Measurements from ENCODE around the gene TCTN2. TPM values are rescaled to one million over a fixed set of nuclear protein-coding genes. Genes with fewer than 3 reads are reported as not detected.
A peak's percentile ranks its signal among the peaks of the same experiment; 100 is the strongest.

Gene TCTN2
- total RNA-seq, 3 donors from 2014 or later (not counting 1 experiment from before 2014, with no cell fraction given), result 3.2 to 7.3 (median 4.6) TPM

- WGBS (ENCODE audit: insufficient coverage), result 0% methylated on average over 52 of the region's 52 CpGs
- Mint-ChIP-seq H3K4me1 (peaks cover 26 to 28% of the 10 kb centered on the region in 2 donors), H3K4me3 (peak within 1 kb of the TSS; percentile 97)
These were observed 37.4 kb upstream of the TCTN2 start, which contains the start of the genes EIF2B1 and GTF2H3 for GRCh38 chr12:123633379-123634141. EIF2B1 (minus strand) TSS chr12:123633686; CDS start chr12:123633557, 129 bp downstream. GTF2H3 (plus strand) TSS chr12:123633829; CDS start chr12:123633860, 31 bp downstream.

GRCh38 chr12:123634142-123634561 is 36.8 kb upstream of the TCTN2 start:
- Mint-ChIP-seq H3K4me1 (peaks cover 26 to 28% of the 10 kb centered on the region in 2 donors), H3K9me3 (no peaks in the 10 kb centered on the region), H3K36me3 (peaks cover 8% of the 10 kb centered on the region), H3K4me3 (peak overlapping the region; percentile 97), H3K27me3 (ENCODE audit: low read depth in 2 of 2) (no peaks in the 10 kb centered on the region), H3K27ac (peak overlapping the region; percentile 98)
- intact Hi-C loops (cut with micrococcal nuclease), result no loop called here
- 23% methylated on average over 19 of the region's 19 CpGs for WGBS (ENCODE audit: insufficient coverage)
- peak overlapping the region; percentile 88 for H3K27ac ChIP-seq (ENCODE audit: low read length)
- no peaks in the 10 kb centered on the region for H3K27me3 ChIP-seq (ENCODE audit: control insufficient read depth, insufficient read depth, low read length)
- no peaks in the 10 kb centered on the region for H3K9me3 ChIP-seq (ENCODE audit: control insufficient read depth, insufficient read depth, low read length)
- TF ChIP-seq CTCF (IDR thresholded peaks at IDR 0.05), result no peak
- peak overlapping the region; percentile 97 for H3K4me3 ChIP-seq (ENCODE audit: low read length)
- H3K4me1 ChIP-seq (ENCODE audit: control insufficient read depth, insufficient read depth, low read length), result peaks cover 20% of the 10 kb centered on the region
- peaks cover 18% of the 10 kb centered on the region for H3K36me3 ChIP-seq (ENCODE audit: control insufficient read depth, insufficient read depth, low read length)
- peak in 1 of 2 donors; percentile 9 for DNase-seq
- no peak for ATAC-seq

More at GRCh38 chr12:123633379-123634141, 37.4 kb upstream of the TCTN2 start, which contains the start of the genes EIF2B1 and GTF2H3:
- Histone ChIP-seq H3K9me3 (ENCODE audit: control insufficient read depth, insufficient read depth, low read length) (no peaks in the 10 kb centered on the region), H3K36me3 (ENCODE audit: control insufficient read depth, insufficient read depth, low read length) (peaks cover 22% of the 10 kb centered on the region), H3K4me3 (ENCODE audit: low read length) (peak within 1 kb of the TSS; percentile 97), H3K4me1 (ENCODE audit: control insufficient read depth, insufficient read depth, low read length) (peaks cover 20% of the 10 kb centered on the region), H3K27me3 (ENCODE audit: control insufficient read depth, insufficient read depth, low read length) (no peaks in the 10 kb centered on the region), H3K27ac (ENCODE audit: low read length) (peak within 1 kb of the TSS; percentile 88)
- DNase-seq (peak; percentile 96 to 98), ATAC-seq (peak; percentile 93 to 98 (median 98))
- intact Hi-C loops (cut with micrococcal nuclease), result loop anchor here (1.0 kb wide), 2 partner anchors 49 to 175 kb away; partner anchors contain the start of genes SNRNP35 and TMED2
- no peak for TF ChIP-seq CTCF (IDR thresholded peaks at IDR 0.05)
- Mint-ChIP-seq H3K27ac (peak within 1 kb of the TSS; percentile 98), H3K36me3 (peaks cover 8% of the 10 kb centered on the region), H3K27me3 (ENCODE audit: low read depth in 2 of 2) (no peaks in the 10 kb centered on the region), H3K9me3 (no peaks in the 10 kb centered on the region)

GRCh38 chr12:123643911-123644310 is 27.0 kb upstream of the TCTN2 start:
- Mint-ChIP-seq H3K36me3 (no peaks in the 10 kb centered on the region), H3K4me3 (no peak overlapping the region), H3K27me3 (ENCODE audit: low read depth in 2 of 2) (no peaks in the 10 kb centered on the region), H3K4me1 (no peaks in the 10 kb centered on the region), H3K9me3 (no peaks in the 10 kb centered on the region), H3K27ac (no peak overlapping the region)
- intact Hi-C loops (cut with micrococcal nuclease), result no loop called here
- no peak for ATAC-seq
- DNase-seq, result no peak
- WGBS (ENCODE audit: insufficient coverage), result 99% methylated on average over 7 of the region's 7 CpGs
- Histone ChIP-seq H3K9me3 (ENCODE audit: control insufficient read depth, insufficient read depth, low read length) (no peaks in the 10 kb centered on the region), H3K27ac (ENCODE audit: low read length) (no peak overlapping the region), H3K4me1 (ENCODE audit: control insufficient read depth, insufficient read depth, low read length) (no peaks in the 10 kb centered on the region), H3K27me3 (ENCODE audit: control insufficient read depth, insufficient read depth, low read length) (no peaks in the 10 kb centered on the region), H3K4me3 (ENCODE audit: low read length) (no peak overlapping the region), H3K36me3 (ENCODE audit: control insufficient read depth, insufficient read depth, low read length) (peaks cover 24% of the 10 kb centered on the region)
- no peak for TF ChIP-seq CTCF (IDR thresholded peaks at IDR 0.05)

Data from natural killer cell (primary cell).